Large intestine (tissue), 3 donors: ENCODE results near the gene ARHGEF33. TPM values are rescaled to one million over a fixed set of nuclear protein-coding genes. Genes with fewer than 3 reads are reported as not detected.

ENCODE experiments used
- DNase-seq, 2 donors: peaks; one replicate each; pipeline versions ENCODE4 v3.0.0 to v3.0.0-alpha.2; 2013
- H3K27ac ChIP-seq: one replicate; pipeline ENCODE4 v1.5.1; 2013; ENCODE audit warnings: low read length
- H3K27me3 ChIP-seq: 2 replicates; pipeline ENCODE4 v1.6.1; 2013; ENCODE audit warnings: low read length; ENCODE audit not compliant: control insufficient read depth, insufficient read depth
- H3K36me3 ChIP-seq: 2 replicates; pipeline ENCODE4 v1.6.1; 2013; ENCODE audit warnings: low read length; ENCODE audit not compliant: control insufficient read depth, insufficient read depth
- H3K4me1 ChIP-seq: one replicate; pipeline ENCODE4 v1.6.1; 2013; ENCODE audit warnings: low read length; ENCODE audit not compliant: control insufficient read depth, insufficient read depth
- H3K4me3 ChIP-seq: one replicate; pipeline ENCODE4 v1.5.1; 2013; ENCODE audit warnings: low read length
- H3K9me3 ChIP-seq: one replicate; pipeline ENCODE4 v1.6.1; 2013; ENCODE audit warnings: mild to moderate bottlenecking, low read depth, low read length, moderate library complexity; ENCODE audit not compliant: control insufficient read depth
- WGBS: methylation state at CpG from one replicate; pipeline ENCODE4 v1.1.5; 2013; ENCODE audit warnings: low lambda C conversion rate; ENCODE audit not compliant: insufficient coverage; 5-methylcytosine and 5-hydroxymethylcytosine counted together
- polyA plus RNA-seq: library from polyadenylated mRNA; unstranded; fragments of 120-200 nt; gene quantifications from one replicate; pipeline ENCODE4 v1.2.1, GENCODE V29; 2013

Gene ARHGEF33
- polyA plus RNA-seq, 1 donor = 0.87 TPM

GRCh38 chr2:38876407-38876806, 13.3 kb upstream of the ARHGEF33 start:
- Histone ChIP-seq H3K27ac (no peak overlapping the region), H3K36me3 (peaks cover 3% of the 10 kb centered on the region), H3K9me3 (no peaks in the 10 kb centered on the region), H3K27me3 (no peaks in the 10 kb centered on the region), H3K4me3 (peak overlapping the region; percentile 91), H3K4me1 (peaks cover 6% of the 10 kb centered on the region)
- no peak for DNase-seq
- WGBS = no CpG with 5 or more reads among the region's 10 CpGs

GRCh38 chr2:38886063-38886462, 3.6 kb upstream of the ARHGEF33 start:
- no peak overlapping the region for H3K4me3 ChIP-seq
- H3K27me3 ChIP-seq = no peaks in the 10 kb centered on the region
- no peaks in the 10 kb centered on the region for H3K36me3 ChIP-seq
- DNase-seq = no peak
- H3K27ac ChIP-seq = no peak overlapping the region
- H3K4me1 ChIP-seq = no peaks in the 10 kb centered on the region
- H3K9me3 ChIP-seq = no peaks in the 10 kb centered on the region

GRCh38 chr2:38887347-38887746, 2.3 kb upstream of the ARHGEF33 start:
- no peaks in the 10 kb centered on the region for H3K9me3 ChIP-seq
- no peak overlapping the region for H3K4me3 ChIP-seq
- WGBS = no CpG with 5 or more reads among the region's 4 CpGs
- no peak overlapping the region for H3K27ac ChIP-seq
- H3K4me1 ChIP-seq = no peaks in the 10 kb centered on the region
- no peaks in the 10 kb centered on the region for H3K36me3 ChIP-seq
- DNase-seq = no peak
- H3K27me3 ChIP-seq = no peaks in the 10 kb centered on the region

- Histone ChIP-seq H3K9me3 (no peaks in the 10 kb centered on the region), H3K36me3 (no peaks in the 10 kb centered on the region), H3K27ac (no peak overlapping the region), H3K27me3 (no peaks in the 10 kb centered on the region), H3K4me3 (no peak overlapping the region), H3K4me1 (no peaks in the 10 kb centered on the region)
- WGBS = no CpG with 5 or more reads among the region's 1 CpG
- no peak for DNase-seq
These were observed 1.6 kb upstream of the ARHGEF33 start for GRCh38 chr2:38887902-38888554.

- no peaks in the 10 kb centered on the region for H3K36me3 ChIP-seq
- no peak overlapping the region for H3K27ac ChIP-seq
- no peak for DNase-seq
- H3K9me3 ChIP-seq = no peaks in the 10 kb centered on the region
- H3K4me1 ChIP-seq = no peaks in the 10 kb centered on the region
- no peak overlapping the region for H3K4me3 ChIP-seq
- H3K27me3 ChIP-seq = no peaks in the 10 kb centered on the region
These were observed 630 bp upstream of the ARHGEF33 start for GRCh38 chr2:38889045-38889444.

GRCh38 chr2:38892819-38893218, 3.1 kb downstream of the ARHGEF33 start:
- Histone ChIP-seq H3K27ac (no peak overlapping the region), H3K4me1 (no peaks in the 10 kb centered on the region), H3K4me3 (no peak overlapping the region), H3K36me3 (no peaks in the 10 kb centered on the region), H3K27me3 (no peaks in the 10 kb centered on the region), H3K9me3 (no peaks in the 10 kb centered on the region)
- no peak for DNase-seq

- Histone ChIP-seq H3K4me1 (no peaks in the 10 kb centered on the region), H3K27me3 (no peaks in the 10 kb centered on the region), H3K36me3 (no peaks in the 10 kb centered on the region), H3K27ac (no peak overlapping the region), H3K4me3 (no peak overlapping the region), H3K9me3 (no peaks in the 10 kb centered on the region)
- DNase-seq = no peak
- no CpG with 5 or more reads among the region's 5 CpGs for WGBS
These were observed 8.6 kb downstream of the ARHGEF33 start for GRCh38 chr2:38898256-38898655.

GRCh38 chr2:38900726-38901125, 11.1 kb downstream of the ARHGEF33 start:
- Histone ChIP-seq H3K27me3 (no peaks in the 10 kb centered on the region), H3K36me3 (no peaks in the 10 kb centered on the region)
- WGBS = no CpG with 5 or more reads among the region's 1 CpG

GRCh38 chr2:38905251-38905650, 15.6 kb downstream of the ARHGEF33 start:
- no peaks in the 10 kb centered on the region for H3K27me3 ChIP-seq
- H3K9me3 ChIP-seq = no peaks in the 10 kb centered on the region
- no peak overlapping the region for H3K4me3 ChIP-seq
- H3K27ac ChIP-seq = no peak overlapping the region
- no CpG with 5 or more reads among the region's 2 CpGs for WGBS
- H3K36me3 ChIP-seq = no peaks in the 10 kb centered on the region
- no peaks in the 10 kb centered on the region for H3K4me1 ChIP-seq
- DNase-seq = no peak

More at GRCh38 chr2:38900726-38901125, 11.1 kb downstream of the ARHGEF33 start:
- Histone ChIP-seq H3K27ac (no peak overlapping the region), H3K4me1 (no peaks in the 10 kb centered on the region), H3K4me3 (no peak overlapping the region), H3K9me3 (no peaks in the 10 kb centered on the region)
- no peak for DNase-seq

GRCh38 chr2:38907242-38907641, 17.6 kb downstream of the ARHGEF33 start:
- no peaks in the 10 kb centered on the region for H3K36me3 ChIP-seq
- no peak for DNase-seq
- WGBS = no CpG with 5 or more reads among the region's 1 CpG
- no peak overlapping the region for H3K27ac ChIP-seq
- H3K9me3 ChIP-seq = no peaks in the 10 kb centered on the region
- H3K4me1 ChIP-seq = no peaks in the 10 kb centered on the region
- no peaks in the 10 kb centered on the region for H3K27me3 ChIP-seq
- no peak overlapping the region for H3K4me3 ChIP-seq

GRCh38 chr2:38907743-38908562, 18.3 kb downstream of the ARHGEF33 start:
- no peak overlapping the region for H3K4me3 ChIP-seq
- no peaks in the 10 kb centered on the region for H3K9me3 ChIP-seq
- H3K36me3 ChIP-seq = no peaks in the 10 kb centered on the region
- no peaks in the 10 kb centered on the region for H3K4me1 ChIP-seq
- no peak overlapping the region for H3K27ac ChIP-seq
- no peak for DNase-seq
- 100% methylated on average over 1 of the region's 2 CpGs for WGBS
- H3K27me3 ChIP-seq = no peaks in the 10 kb centered on the region
